Fibroblast of lung (primary cell): Measurements from ENCODE around the gene KRT32. TPM values are rescaled to one million over a fixed set of nuclear protein-coding genes. Genes with fewer than 3 reads are reported as not detected.

Source experiments
- DNase-seq, 2 donors: peaks; one replicate each; pipeline versions ENCODE4 v3.0.0 to v3.0.0-alpha.2; 2010; ENCODE audit warnings: low read depth in 2 of 2
- H2AFZ ChIP-seq: 2 replicates; pipeline ENCODE4 v1.5.1; 2012; ENCODE audit warnings: low read length, control low read depth, inconsistent platforms
- H3K27ac ChIP-seq: 2 replicates; pipeline ENCODE4 v1.5.1; 2011; ENCODE audit warnings: low read length, control low read depth; ENCODE audit not compliant: insufficient read depth
- H3K27me3 ChIP-seq: 2 replicates; pipeline ENCODE4 v1.5.1; 2011; ENCODE audit warnings: mild to moderate bottlenecking, low read length; ENCODE audit not compliant: control insufficient read depth, insufficient read depth
- H3K36me3 ChIP-seq: 2 replicates; pipeline ENCODE4 v1.5.1; 2011; ENCODE audit warnings: low read length; ENCODE audit not compliant: control insufficient read depth, insufficient read depth
- H3K4me1 ChIP-seq: 2 replicates; pipeline ENCODE4 v1.5.1; 2011; ENCODE audit warnings: low read length; ENCODE audit not compliant: control insufficient read depth, insufficient read depth; ENCODE audit errors: extremely low read depth
- H3K4me2 ChIP-seq: 2 replicates; pipeline ENCODE4 v1.5.1; 2011; ENCODE audit warnings: low read length, control low read depth; ENCODE audit not compliant: insufficient read depth; ENCODE audit errors: extremely low read depth
- H3K4me3 ChIP-seq, 4 experiments: fragments of 200-600 bp in 1 of 4; sonication (generic) in 1 of 4; replicated peaks in 1 of 4; 2 replicates each; pipeline ENCODE4 v1.5.1; 2011 to 2016; ENCODE audit warnings: low read length in 4 of 4, low read depth in 3 of 4, mild to moderate bottlenecking in 3 of 4, control low read depth in 2 of 4, inconsistent platforms in 1 of 4, mixed read lengths in 1 of 4; ENCODE audit not compliant: insufficient read depth in 1 of 4; ENCODE audit errors: control extremely low read depth in 1 of 4
- H3K79me2 ChIP-seq: 2 replicates; pipeline ENCODE4 v1.5.1; 2012; ENCODE audit warnings: mild to moderate bottlenecking, low read length, inconsistent platforms; ENCODE audit not compliant: control insufficient read depth, insufficient read depth
- H3K9ac ChIP-seq: 2 replicates; pipeline ENCODE4 v1.5.1; 2011; ENCODE audit warnings: mild to moderate bottlenecking, low read length, control low read depth; ENCODE audit not compliant: insufficient read depth
- H3K9me3 ChIP-seq: 2 replicates; pipeline ENCODE4 v1.5.1; 2012; ENCODE audit warnings: low read depth, low read length; ENCODE audit not compliant: control insufficient read depth, insufficient read depth
- H4K20me1 ChIP-seq: 2 replicates; pipeline ENCODE4 v1.5.1; 2011; ENCODE audit warnings: low read length; ENCODE audit not compliant: control insufficient read depth, insufficient read depth; ENCODE audit errors: extremely low read depth
- EZH2 ChIP-seq: IDR thresholded peaks from 2 replicates; pipeline ENCODE4 v1.5.1; 2012; ENCODE audit warnings: low read length, control low read depth, mild to moderate bottlenecking; ENCODE audit errors: missing control alignments
- polyA plus RNA-seq, 2 donors: library from polyadenylated mRNA; depleted of rRNA in 1 of 2; stranded (reverse) in 1 of 2; unstranded in 1 of 2; fragments of >200 nt; gene quantifications; 2 replicates each; pipeline ENCODE4 v1.2.1, GENCODE V29; 2011 to 2012; ENCODE audit warnings: missing spikeins in 1 of 2
- total RNA-seq: library from RNA; depleted of rRNA; stranded (reverse); fragments of >200 nt; gene quantifications from 2 replicates; pipeline ENCODE4 v1.2.1, GENCODE V29; 2014
- TF ChIP-seq, protein P1 (sequence below), 2 donors: IDR thresholded peaks in 1 of 2; conservative IDR thresholded peaks in 1 of 2; 1 replicate in 1 of 2; 2 replicates in 1 of 2; pipeline ENCODE4 v1.5.1; 2011 to 2012; ENCODE audit warnings: low read length in 2 of 2, control low read depth in 1 of 2, inconsistent platforms in 1 of 2, low read depth in 1 of 2, mild to moderate bottlenecking in 1 of 2

Gene KRT32
- total and polyA plus RNA-seq, 2 donors (not counting 1 experiment from before 2014, with no cell fraction given) = under 0.01 to 0.03 TPM

DNA sequence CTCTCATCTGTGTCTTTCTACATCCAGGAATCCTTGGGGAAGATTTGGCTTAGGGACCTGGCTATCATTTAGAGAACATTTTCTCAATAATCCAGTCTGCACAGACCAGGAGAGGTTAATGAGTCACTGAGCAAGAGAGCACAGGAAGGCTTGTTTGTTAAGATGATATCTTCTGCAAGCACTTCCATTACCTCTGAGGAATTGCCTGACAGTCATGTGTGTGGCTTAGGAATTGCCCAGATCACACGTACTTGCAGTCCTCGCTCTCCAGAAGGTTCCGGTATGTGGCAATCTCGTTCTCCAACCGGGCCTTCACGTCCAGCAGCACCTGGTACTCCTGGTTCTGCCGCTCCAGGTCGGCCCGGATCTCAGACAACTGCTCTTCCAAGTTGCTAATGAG is 46.1 kb downstream of the KRT32 start:
- peak in 1 of 2 donors; percentile 80 for DNase-seq

DNA sequence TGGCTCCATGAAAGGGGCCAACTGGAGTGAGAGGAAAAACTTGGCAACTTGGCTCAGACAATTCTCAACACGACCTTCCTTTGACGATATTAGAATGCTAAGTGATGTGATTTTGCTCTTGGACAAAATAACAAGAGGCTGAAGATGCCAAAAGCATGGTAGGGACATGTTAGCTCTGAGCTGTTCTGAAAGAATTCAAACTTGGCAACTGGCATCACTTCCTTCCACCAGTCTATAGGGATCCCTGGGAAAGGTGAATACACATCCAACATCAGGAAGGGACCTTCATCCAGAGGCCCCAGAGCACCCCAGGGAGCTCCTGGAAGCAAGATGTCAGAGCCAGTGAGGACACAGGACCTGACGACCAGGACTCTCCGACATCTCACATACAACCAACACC is 47.1 kb downstream of the KRT32 start:
- TF ChIP-seq, protein P1, sequence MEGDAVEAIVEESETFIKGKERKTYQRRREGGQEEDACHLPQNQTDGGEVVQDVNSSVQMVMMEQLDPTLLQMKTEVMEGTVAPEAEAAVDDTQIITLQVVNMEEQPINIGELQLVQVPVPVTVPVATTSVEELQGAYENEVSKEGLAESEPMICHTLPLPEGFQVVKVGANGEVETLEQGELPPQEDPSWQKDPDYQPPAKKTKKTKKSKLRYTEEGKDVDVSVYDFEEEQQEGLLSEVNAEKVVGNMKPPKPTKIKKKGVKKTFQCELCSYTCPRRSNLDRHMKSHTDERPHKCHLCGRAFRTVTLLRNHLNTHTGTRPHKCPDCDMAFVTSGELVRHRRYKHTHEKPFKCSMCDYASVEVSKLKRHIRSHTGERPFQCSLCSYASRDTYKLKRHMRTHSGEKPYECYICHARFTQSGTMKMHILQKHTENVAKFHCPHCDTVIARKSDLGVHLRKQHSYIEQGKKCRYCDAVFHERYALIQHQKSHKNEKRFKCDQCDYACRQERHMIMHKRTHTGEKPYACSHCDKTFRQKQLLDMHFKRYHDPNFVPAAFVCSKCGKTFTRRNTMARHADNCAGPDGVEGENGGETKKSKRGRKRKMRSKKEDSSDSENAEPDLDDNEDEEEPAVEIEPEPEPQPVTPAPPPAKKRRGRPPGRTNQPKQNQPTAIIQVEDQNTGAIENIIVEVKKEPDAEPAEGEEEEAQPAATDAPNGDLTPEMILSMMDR (conservative IDR thresholded peaks at IDR 0.05 in 1 of 2, IDR thresholded peaks at IDR 0.05 in 1 of 2; ENCODE audit: low read depth in 1 of 2, low read length in 2 of 2) = no peak
- no peak for TF ChIP-seq EZH2
- Histone ChIP-seq H3K9ac (no peak overlapping the region), H3K9me3 (no peaks in the 10 kb centered on the region), H3K27me3 (peaks cover 2% of the 10 kb centered on the region), H3K36me3 (no peaks in the 10 kb centered on the region), H3K27ac (no peak overlapping the region), H3K4me1 (peaks cover 7% of the 10 kb centered on the region), H4K20me1 (no peaks in the 10 kb centered on the region), H3K79me2 (no peaks in the 10 kb centered on the region), H2AFZ (no peak overlapping the region), H3K4me2 (no peak overlapping the region), H3K4me3 (no peak overlapping the region)
- DNase-seq = peak in 1 of 2 donors; percentile 53

More for the DNA sequence above, 46.1 kb downstream of the KRT32 start:
- Histone ChIP-seq H3K27me3 (peaks cover 2% of the 10 kb centered on the region), H3K9ac (no peak overlapping the region), H4K20me1 (no peaks in the 10 kb centered on the region), H3K9me3 (no peaks in the 10 kb centered on the region), H3K4me1 (peaks cover 5% of the 10 kb centered on the region), H3K79me2 (no peaks in the 10 kb centered on the region), H2AFZ (no peak overlapping the region), H3K4me2 (no peak overlapping the region), H3K27ac (no peak overlapping the region), H3K36me3 (no peaks in the 10 kb centered on the region), H3K4me3 (no peak overlapping the region)
- TF ChIP-seq, protein P1 (conservative IDR thresholded peaks at IDR 0.05 in 1 of 2, IDR thresholded peaks at IDR 0.05 in 1 of 2; ENCODE audit: low read depth in 1 of 2, low read length in 2 of 2) = no peak
- TF ChIP-seq EZH2 = no peak

DNA sequence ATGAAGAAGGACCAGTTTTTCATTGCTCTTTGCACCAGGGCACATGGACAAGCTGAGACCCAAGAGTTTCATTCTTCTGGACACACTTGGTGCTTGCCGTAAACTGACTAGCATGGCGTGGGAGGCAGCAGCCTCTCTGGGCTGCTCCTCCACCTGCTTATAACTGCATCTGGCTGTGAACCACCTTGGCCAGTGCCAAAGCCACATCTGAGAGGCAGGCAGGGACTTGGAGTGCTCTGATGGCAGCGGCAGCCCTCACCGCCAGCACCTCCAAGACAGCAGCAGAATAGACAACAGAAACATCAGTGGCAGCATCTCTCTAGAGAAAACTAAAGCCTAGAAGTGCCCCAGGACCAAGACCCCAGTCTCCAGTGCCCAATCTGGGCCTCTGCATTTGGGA is 47.5 kb downstream of the KRT32 start:
- Histone ChIP-seq H3K4me2 (no peak overlapping the region), H3K9ac (no peak overlapping the region), H3K9me3 (no peaks in the 10 kb centered on the region), H4K20me1 (no peaks in the 10 kb centered on the region), H2AFZ (no peak overlapping the region), H3K4me1 (peaks cover 7% of the 10 kb centered on the region), H3K27me3 (peaks cover 2% of the 10 kb centered on the region), H3K4me3 (no peak overlapping the region), H3K27ac (no peak overlapping the region), H3K79me2 (no peaks in the 10 kb centered on the region), H3K36me3 (no peaks in the 10 kb centered on the region)
- TF ChIP-seq, protein P1 (conservative IDR thresholded peaks at IDR 0.05 in 1 of 2, IDR thresholded peaks at IDR 0.05 in 1 of 2; ENCODE audit: low read depth in 1 of 2, low read length in 2 of 2) = no peak
- no peak for TF ChIP-seq EZH2
- DNase-seq = no peak
